Suprapubic skin (tissue), 4 donors: ENCODE results near the gene DAP3.

Source experiments
- POLR2A ChIP-seq, 2 donors: fragments of 450-650 bp; IDR thresholded peaks; one replicate each; pipeline ENCODE4 v1.6.1; 2017; ENCODE audit warnings: antibody characterized with exemption in 2 of 2, mild to moderate bottlenecking in 2 of 2, moderate library complexity in 2 of 2
- POLR2AphosphoS5 ChIP-seq, 3 donors: sonication (generic); formaldehyde crosslinking; IDR thresholded peaks; one replicate each; pipeline ENCODE4 v1.6.1; 2017; ENCODE audit warnings: antibody characterized with exemption in 3 of 3
- TF ChIP-seq, protein P1 (sequence below), 2 donors: fragments of 200-600 bp in 1 of 2; fragments of 450-650 bp in 1 of 2; sonication (generic) in 1 of 2; IDR thresholded peaks; one replicate each; pipeline ENCODE4 v1.5.1; 2016 to 2019; ENCODE audit warnings: antibody characterized with exemption in 2 of 2, mild to moderate bottlenecking in 1 of 2, moderate library complexity in 1 of 2

- TF ChIP-seq, protein P1, sequence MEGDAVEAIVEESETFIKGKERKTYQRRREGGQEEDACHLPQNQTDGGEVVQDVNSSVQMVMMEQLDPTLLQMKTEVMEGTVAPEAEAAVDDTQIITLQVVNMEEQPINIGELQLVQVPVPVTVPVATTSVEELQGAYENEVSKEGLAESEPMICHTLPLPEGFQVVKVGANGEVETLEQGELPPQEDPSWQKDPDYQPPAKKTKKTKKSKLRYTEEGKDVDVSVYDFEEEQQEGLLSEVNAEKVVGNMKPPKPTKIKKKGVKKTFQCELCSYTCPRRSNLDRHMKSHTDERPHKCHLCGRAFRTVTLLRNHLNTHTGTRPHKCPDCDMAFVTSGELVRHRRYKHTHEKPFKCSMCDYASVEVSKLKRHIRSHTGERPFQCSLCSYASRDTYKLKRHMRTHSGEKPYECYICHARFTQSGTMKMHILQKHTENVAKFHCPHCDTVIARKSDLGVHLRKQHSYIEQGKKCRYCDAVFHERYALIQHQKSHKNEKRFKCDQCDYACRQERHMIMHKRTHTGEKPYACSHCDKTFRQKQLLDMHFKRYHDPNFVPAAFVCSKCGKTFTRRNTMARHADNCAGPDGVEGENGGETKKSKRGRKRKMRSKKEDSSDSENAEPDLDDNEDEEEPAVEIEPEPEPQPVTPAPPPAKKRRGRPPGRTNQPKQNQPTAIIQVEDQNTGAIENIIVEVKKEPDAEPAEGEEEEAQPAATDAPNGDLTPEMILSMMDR (IDR thresholded peaks at IDR 0.05), result no peak
- TF ChIP-seq POLR2A (IDR thresholded peaks at IDR 0.05) (no peak), POLR2AphosphoS5 (IDR thresholded peaks at IDR 0.05) (no peak)
These were observed 73.0 kb downstream of the DAP3 start for GRCh38 chr1:155761736-155762405.
